ENCODE data around the gene WNT7A. TPM values are rescaled to one million over a fixed set of nuclear protein-coding genes. Genes with fewer than 3 reads are reported as not detected.
"Not testable (repeated sequence)": the region's sequence is repeated elsewhere in the genome, so short reads cannot be mapped to it uniquely, and the experiment has no call there.

The WNT7A gene
- total RNA-seq, 1 donor from 2014 or later, result not detected

- no peak for DNase-seq (ENCODE audit: low spot score)
Measured at GRCh38 chr3:13866041-13866965, 13.6 kb downstream of the WNT7A start.

GRCh38 chr3:13865581-13865980, 14.3 kb downstream of the WNT7A start:
- DNase-seq (ENCODE audit: low spot score), result no peak

- DNase-seq (ENCODE audit: low spot score), result no peak
Measured at GRCh38 chr3:13865106-13865505, 14.8 kb downstream of the WNT7A start.

- no peak for DNase-seq (ENCODE audit: low spot score)
Measured at GRCh38 chr3:13863965-13864595, 15.8 kb downstream of the WNT7A start.

GRCh38 chr3:13863382-13863952, 16.4 kb downstream of the WNT7A start:
- no peak for DNase-seq (ENCODE audit: low spot score)

GRCh38 chr3:13861461-13861860, 18.4 kb downstream of the WNT7A start:
- DNase-seq (ENCODE audit: low spot score), result no peak

- no peak for DNase-seq (ENCODE audit: low spot score)
Measured at GRCh38 chr3:13860001-13860400, 19.9 kb downstream of the WNT7A start.

- DNase-seq (ENCODE audit: low spot score), result no peak
Measured at GRCh38 chr3:13858768-13859520, 20.9 kb downstream of the WNT7A start.

GRCh38 chr3:13857702-13858380, 22.0 kb downstream of the WNT7A start:
- no peak for DNase-seq (ENCODE audit: low spot score)

- DNase-seq (ENCODE audit: low spot score), result not testable (repeated sequence)
Measured at GRCh38 chr3:13856628-13857027, 23.2 kb downstream of the WNT7A start.

GRCh38 chr3:13856006-13856405, 23.9 kb downstream of the WNT7A start:
- DNase-seq (ENCODE audit: low spot score), result no peak

- DNase-seq (ENCODE audit: low spot score), result no peak
Measured at GRCh38 chr3:13854492-13854891, 25.4 kb downstream of the WNT7A start.

- no peak for DNase-seq (ENCODE audit: low spot score)
Measured at GRCh38 chr3:13853978-13854296, 25.9 kb downstream of the WNT7A start.

- DNase-seq (ENCODE audit: low spot score), result no peak
Measured at GRCh38 chr3:13853256-13853977, 26.5 kb downstream of the WNT7A start.

GRCh38 chr3:13852638-13853009, 27.2 kb downstream of the WNT7A start:
- DNase-seq (ENCODE audit: low spot score), result no peak

- DNase-seq (ENCODE audit: low spot score), result no peak
Measured at GRCh38 chr3:13851997-13852637, 27.8 kb downstream of the WNT7A start.

- no peak for DNase-seq (ENCODE audit: low spot score)
Measured at GRCh38 chr3:13851091-13851849, 28.6 kb downstream of the WNT7A start.

- DNase-seq (ENCODE audit: low spot score), result no peak
Measured at GRCh38 chr3:13850161-13850945, 29.5 kb downstream of the WNT7A start.

Measured in mesenteric fat pad (tissue), 1 donor.